Natural killer cell (primary cell): ENCODE results near the gene KHDRBS2. TPM values are rescaled to one million over a fixed set of nuclear protein-coding genes. Genes with fewer than 3 reads are reported as not detected.

Experiments
- ATAC-seq, 3 donors: fragments of 150-1000 bp in 2 of 3; fragments of 200-7000 bp in 1 of 3; cut with Tn5 transposase; 1 replicate in 1 of 3; 2 replicates in 2 of 3; pipeline ENCODE4 v1.10.0; 2021; ENCODE audit warnings: mild to moderate bottlenecking in 2 of 3, moderate library complexity in 2 of 3
- DNase-seq, 2 donors: peaks; one replicate each; pipeline versions ENCODE4 v3.0.0 to v3.0.0-alpha.2; 2013 to 2021; ENCODE audit warnings: mixed read lengths in 1 of 2
- H3K27ac ChIP-seq: one replicate; pipeline ENCODE4 v1.5.1; 2013; ENCODE audit warnings: mild to moderate bottlenecking, low read length
- H3K27me3 ChIP-seq: one replicate; pipeline ENCODE4 v1.6.1; 2013; ENCODE audit warnings: low read length; ENCODE audit not compliant: control insufficient read depth, insufficient read depth
- H3K36me3 ChIP-seq: one replicate; pipeline ENCODE4 v1.6.1; 2013; ENCODE audit warnings: low read length; ENCODE audit not compliant: control insufficient read depth, insufficient read depth
- H3K4me1 ChIP-seq: one replicate; pipeline ENCODE4 v1.6.1; 2013; ENCODE audit warnings: low read length; ENCODE audit not compliant: control insufficient read depth, insufficient read depth
- H3K4me3 ChIP-seq: one replicate; pipeline ENCODE4 v1.5.1; 2013; ENCODE audit warnings: low read length
- H3K9me3 ChIP-seq: one replicate; pipeline ENCODE4 v1.6.1; 2013; ENCODE audit warnings: low read length; ENCODE audit not compliant: control insufficient read depth, insufficient read depth
- H3K27ac Mint-ChIP-seq, 2 donors: one replicate each; pipeline ENCODE4 v1.8.0; 2022; ENCODE audit warnings: mild to moderate bottlenecking in 2 of 2, mixed read lengths in 2 of 2, moderate library complexity in 1 of 2
- H3K27me3 Mint-ChIP-seq, 2 donors: one replicate each; pipeline ENCODE4 v1.8.0; 2022; ENCODE audit warnings: low read depth in 2 of 2, mixed read lengths in 2 of 2
- H3K36me3 Mint-ChIP-seq: one replicate; pipeline ENCODE4 v1.8.0; 2022; ENCODE audit warnings: mixed read lengths
- H3K4me1 Mint-ChIP-seq, 2 donors: one replicate each; pipeline ENCODE4 v1.8.0; 2022; ENCODE audit warnings: mixed read lengths in 2 of 2
- H3K4me3 Mint-ChIP-seq: one replicate; pipeline ENCODE4 v1.8.0; 2022; ENCODE audit warnings: mild to moderate bottlenecking, moderate library complexity, mixed read lengths
- H3K9me3 Mint-ChIP-seq, 2 donors: one replicate each; pipeline ENCODE4 v1.8.0; 2022; ENCODE audit warnings: mixed read lengths in 2 of 2
- WGBS: methylation state at CpG from one replicate; pipeline ENCODE4 v1.1.7; 2013; ENCODE audit warnings: missing lambda C conversion rate; ENCODE audit not compliant: insufficient coverage; 5-methylcytosine and 5-hydroxymethylcytosine counted together
- intact Hi-C: fragments of 100-400 bp; cut with micrococcal nuclease; formaldehyde crosslinking; loops from one replicate; pipeline ENCODE4 v1.14.2; 2022
- total RNA-seq, 4 donors: library from RNA; stranded (reverse); fragments of 120-200 nt in 1 of 4; gene quantifications; one replicate each; pipeline versions ENCODE4 v1.2.3 to v1.2.4, GENCODE V29; 2013 to 2022
- TF ChIP-seq, protein P1 (sequence below): fragments of 200-600 bp; IDR thresholded peaks from one replicate; pipeline ENCODE4 v1.8.0; 2022; ENCODE audit warnings: antibody characterized with exemption

Gene KHDRBS2
- total RNA-seq, 3 donors from 2014 or later (not counting 1 experiment from before 2014, with no cell fraction given), result 0.15 to 0.26 TPM; not detected in 1

DNA sequence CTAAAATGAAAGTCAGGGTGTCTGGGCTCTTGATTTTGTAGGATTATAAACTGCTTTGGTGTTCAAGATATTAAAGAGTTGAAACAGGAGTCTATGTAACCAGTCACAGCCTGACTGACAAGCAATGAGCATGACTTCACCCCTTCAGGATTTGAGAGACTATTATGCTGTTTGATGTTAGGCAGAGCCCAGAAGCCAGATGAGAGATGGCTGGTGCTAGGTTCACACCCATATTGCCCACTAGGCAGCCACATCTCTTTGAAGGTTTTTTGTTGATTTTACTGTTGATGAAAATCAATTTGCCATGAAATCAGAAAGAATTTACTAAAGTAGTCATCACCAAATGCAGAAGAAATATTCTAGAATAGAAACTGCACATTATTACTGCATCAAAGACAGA, 243.6 kb downstream of the KHDRBS2 start:
- intact Hi-C loops, result no loop called here

GRCh38 chr6:62039605-62040004, 246.4 kb downstream of the KHDRBS2 start:
- ATAC-seq (no peak), DNase-seq (no peak)
- Mint-ChIP-seq H3K4me3 (no peak overlapping the region), H3K27ac (no peak overlapping the region), H3K36me3 (no peaks in the 10 kb centered on the region), H3K27me3 (no peaks in the 10 kb centered on the region), H3K4me1 (no peaks in the 10 kb centered on the region), H3K9me3 (peaks cover 4 to 6% of the 10 kb centered on the region in 2 donors)
- Histone ChIP-seq H3K9me3 (peaks cover 2% of the 10 kb centered on the region), H3K36me3 (no peaks in the 10 kb centered on the region), H3K27me3 (no peaks in the 10 kb centered on the region), H3K27ac (no peak overlapping the region), H3K4me3 (no peak overlapping the region), H3K4me1 (no peaks in the 10 kb centered on the region)
- TF ChIP-seq, protein P1, sequence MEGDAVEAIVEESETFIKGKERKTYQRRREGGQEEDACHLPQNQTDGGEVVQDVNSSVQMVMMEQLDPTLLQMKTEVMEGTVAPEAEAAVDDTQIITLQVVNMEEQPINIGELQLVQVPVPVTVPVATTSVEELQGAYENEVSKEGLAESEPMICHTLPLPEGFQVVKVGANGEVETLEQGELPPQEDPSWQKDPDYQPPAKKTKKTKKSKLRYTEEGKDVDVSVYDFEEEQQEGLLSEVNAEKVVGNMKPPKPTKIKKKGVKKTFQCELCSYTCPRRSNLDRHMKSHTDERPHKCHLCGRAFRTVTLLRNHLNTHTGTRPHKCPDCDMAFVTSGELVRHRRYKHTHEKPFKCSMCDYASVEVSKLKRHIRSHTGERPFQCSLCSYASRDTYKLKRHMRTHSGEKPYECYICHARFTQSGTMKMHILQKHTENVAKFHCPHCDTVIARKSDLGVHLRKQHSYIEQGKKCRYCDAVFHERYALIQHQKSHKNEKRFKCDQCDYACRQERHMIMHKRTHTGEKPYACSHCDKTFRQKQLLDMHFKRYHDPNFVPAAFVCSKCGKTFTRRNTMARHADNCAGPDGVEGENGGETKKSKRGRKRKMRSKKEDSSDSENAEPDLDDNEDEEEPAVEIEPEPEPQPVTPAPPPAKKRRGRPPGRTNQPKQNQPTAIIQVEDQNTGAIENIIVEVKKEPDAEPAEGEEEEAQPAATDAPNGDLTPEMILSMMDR, result no peak
- WGBS, result 56% methylated on average over 1 of the region's 1 CpG
- intact Hi-C loops, result no loop called here

More for the DNA sequence above, 243.6 kb downstream of the KHDRBS2 start:
- Histone ChIP-seq H3K4me1 (no peaks in the 10 kb centered on the region), H3K27me3 (no peaks in the 10 kb centered on the region), H3K36me3 (no peaks in the 10 kb centered on the region), H3K9me3 (peaks cover 2% of the 10 kb centered on the region), H3K4me3 (no peak overlapping the region), H3K27ac (no peak overlapping the region)
- no peak overlapping the region for H3K27ac Mint-ChIP-seq
- no peak for ATAC-seq
- no peaks in the 10 kb centered on the region for H3K27me3 Mint-ChIP-seq
- H3K4me3 Mint-ChIP-seq, result no peak overlapping the region
- H3K4me1 Mint-ChIP-seq, result no peaks in the 10 kb centered on the region
- DNase-seq, result no peak
- TF ChIP-seq, protein P1, result no peak
- peaks cover 4 to 13% of the 10 kb centered on the region in 2 donors for H3K9me3 Mint-ChIP-seq
- H3K36me3 Mint-ChIP-seq, result no peaks in the 10 kb centered on the region

GRCh38 chr6:62037445-62037844, 248.6 kb downstream of the KHDRBS2 start:
- Histone ChIP-seq H3K4me1 (no peaks in the 10 kb centered on the region), H3K27me3 (no peaks in the 10 kb centered on the region), H3K27ac (no peak overlapping the region), H3K36me3 (no peaks in the 10 kb centered on the region), H3K9me3 (peaks cover 2% of the 10 kb centered on the region), H3K4me3 (no peak overlapping the region)
- Mint-ChIP-seq H3K27me3 (no peaks in the 10 kb centered on the region), H3K4me1 (no peaks in the 10 kb centered on the region), H3K36me3 (peaks cover 9% of the 10 kb centered on the region), H3K27ac (no peak overlapping the region), H3K9me3 (peaks cover 13 to 16% of the 10 kb centered on the region in 2 donors), H3K4me3 (no peak overlapping the region)
- intact Hi-C loops, result no loop called here
- DNase-seq, result no peak
- TF ChIP-seq, protein P1, result no peak
- 50% methylated on average over 1 of the region's 2 CpGs for WGBS
- ATAC-seq, result no peak

DNA sequence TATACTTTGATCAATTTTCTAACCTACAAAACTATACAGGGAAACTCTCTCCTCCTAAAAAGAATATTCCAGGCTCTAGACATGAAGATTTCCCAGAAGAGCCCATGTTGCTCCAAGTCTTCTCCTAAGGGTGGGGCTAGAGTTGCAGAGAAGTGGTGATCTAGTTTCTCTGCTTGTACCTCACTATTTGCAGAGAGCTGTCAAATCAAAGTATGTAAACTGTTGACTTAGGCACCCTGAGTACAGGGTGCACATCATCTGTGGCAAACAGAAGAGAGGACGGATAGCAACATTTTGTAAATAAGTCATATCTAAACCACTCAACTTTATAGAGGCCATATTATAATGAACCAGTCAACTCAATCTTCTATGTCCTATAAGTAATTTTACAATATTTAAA, 250.1 kb downstream of the KHDRBS2 start:
- no peak for ATAC-seq
- intact Hi-C loops, result no loop called here
- 80% methylated on average over 1 of the region's 1 CpG for WGBS

More for the DNA sequence above, 250.1 kb downstream of the KHDRBS2 start:
- Mint-ChIP-seq H3K36me3 (peaks cover 12% of the 10 kb centered on the region), H3K4me1 (no peaks in the 10 kb centered on the region), H3K27me3 (no peaks in the 10 kb centered on the region), H3K4me3 (no peak overlapping the region), H3K9me3 (peaks cover 13 to 17% of the 10 kb centered on the region in 2 donors), H3K27ac (no peak overlapping the region)
- no peaks in the 10 kb centered on the region for H3K27me3 ChIP-seq
- H3K9me3 ChIP-seq, result peaks cover 7% of the 10 kb centered on the region
- H3K36me3 ChIP-seq, result no peaks in the 10 kb centered on the region
- H3K27ac ChIP-seq, result no peak overlapping the region
- no peak overlapping the region for H3K4me3 ChIP-seq
- DNase-seq, result no peak
- TF ChIP-seq, protein P1, result no peak
- H3K4me1 ChIP-seq, result no peaks in the 10 kb centered on the region
